SK-N-SH (cell line): ENCODE results near the gene FOXL2NB. TPM values are rescaled to one million over a fixed set of nuclear protein-coding genes. Genes with fewer than 3 reads are reported as not detected.

Experiments
- CTCF ChIA-PET: fragments of 300-600, 350-600 bp; formaldehyde crosslinking; extraction: SDS; loops from one replicate; lab custom pipeline; 2021; lab: Yijun Ruan, JAX
- POLR2A ChIA-PET: fragments of 350-600 bp; sonication (Branson Sonifier 250); formaldehyde crosslinking; extraction: SDS; loops from one replicate; lab custom pipeline; 2020; ENCODE audit warnings: antibody characterized with exemption, inconsistent platforms; lab: Yijun Ruan, JAX
- DNase-seq: peaks from one replicate; pipeline ENCODE4 v3.0.0; 2012
- H2AFZ ChIP-seq: fragments of 200-600 bp; sonication (generic); 2 replicates; pipeline ENCODE4 v1.8.1; 2016; ENCODE audit warnings: antibody characterized with exemption, mild to moderate bottlenecking, low read depth
- H3F3A ChIP-seq: fragments of 200-600 bp; sonication (generic); replicated peaks from 2 replicates; pipeline ENCODE3; 2016; ENCODE audit warnings: antibody characterized with exemption, mild to moderate bottlenecking; ENCODE audit not compliant: insufficient read depth
- H3K27ac ChIP-seq, 2 experiments: fragments of 200-500 bp in 1 of 2; fragments of 200-600 bp in 1 of 2; sonication (Bioruptor generic) in 1 of 2; sonication (generic), shearing (Covaris generic) in 1 of 2; 2 replicates each; pipeline versions ENCODE4 v1.5.1 to v1.6.1; 2014 to 2016; ENCODE audit warnings: low read depth in 2 of 2, inconsistent platforms in 1 of 2, low read length in 1 of 2, mild to moderate bottlenecking in 1 of 2, mixed read lengths in 1 of 2
- H3K27me3 ChIP-seq: fragments of 200-600 bp; sonication (generic), shearing (Covaris generic); 2 replicates; pipeline ENCODE4 v1.6.1; 2016; ENCODE audit warnings: mixed run types; ENCODE audit not compliant: insufficient read depth
- H3K36me3 ChIP-seq, 2 experiments: fragments of 200-500 bp in 1 of 2; fragments of 200-600 bp in 1 of 2; sonication (Bioruptor generic) in 1 of 2; sonication (generic) in 1 of 2; replicated peaks in 1 of 2; 2 replicates each; pipeline versions ENCODE3 to v1.5.1; 2014 to 2016; ENCODE audit warnings: low read length in 1 of 2, mild to moderate bottlenecking in 1 of 2; ENCODE audit not compliant: insufficient read depth in 2 of 2, control insufficient read depth in 1 of 2
- H3K4me1 ChIP-seq, 2 experiments: fragments of 200-500 bp in 1 of 2; fragments of 200-600 bp in 1 of 2; sonication (Bioruptor generic) in 1 of 2; sonication (generic), shearing (Covaris generic) in 1 of 2; 2 replicates each; pipeline versions ENCODE4 v1.5.1 to v1.6.1; 2014 to 2016; ENCODE audit warnings: low read depth in 1 of 2, low read length in 1 of 2, mixed run types in 1 of 2; ENCODE audit not compliant: insufficient read depth in 2 of 2, control insufficient read depth in 1 of 2
- H3K4me2 ChIP-seq: fragments of 200-600 bp; sonication (generic), shearing (Covaris generic); 2 replicates; pipeline ENCODE4 v1.6.1; 2017; ENCODE audit warnings: mixed run types
- H3K4me3 ChIP-seq, 2 experiments: fragments of 200-500 bp in 1 of 2; fragments of 200-600 bp in 1 of 2; sonication (Bioruptor generic) in 1 of 2; sonication (generic), shearing (Covaris generic) in 1 of 2; 2 replicates each; pipeline versions ENCODE4 v1.5.1 to v1.8.1; 2014 to 2016; ENCODE audit warnings: low read depth in 2 of 2, inconsistent platforms in 1 of 2, low read length in 1 of 2, mild to moderate bottlenecking in 1 of 2, mixed read lengths in 1 of 2, moderate library complexity in 1 of 2
- H3K79me2 ChIP-seq: fragments of 200-600 bp; sonication (generic); 2 replicates; pipeline ENCODE4 v1.8.1; 2017; ENCODE audit warnings: mild to moderate bottlenecking; ENCODE audit not compliant: insufficient read depth
- H3K9ac ChIP-seq: fragments of 200-600 bp; sonication (generic); 2 replicates; pipeline ENCODE4 v1.6.1; 2017; ENCODE audit warnings: mixed run types
- H3K9me2 ChIP-seq: fragments of 200-600 bp; sonication (generic); 2 replicates; pipeline ENCODE4 v1.6.1; 2017; ENCODE audit warnings: mixed run types
- H3K9me3 ChIP-seq: fragments of 200-600 bp; sonication (generic); 2 replicates; pipeline ENCODE4 v1.6.1; 2017; ENCODE audit warnings: mixed run types, mild to moderate bottlenecking, moderate library complexity
- H4K20me1 ChIP-seq: fragments of 200-600 bp; sonication (generic); 2 replicates; pipeline ENCODE4 v1.6.1; 2017; ENCODE audit warnings: mild to moderate bottlenecking, mixed run types; ENCODE audit not compliant: insufficient read depth
- EP300 ChIP-seq, 2 experiments: IDR thresholded peaks; 2 replicates each; pipeline versions ENCODE4 v1.4.0 to v1.6.1; 2012; ENCODE audit warnings: borderline replicate concordance in 1 of 2, low read depth in 1 of 2, low read length in 1 of 2
- FOSL2 ChIP-seq: IDR thresholded peaks from 2 replicates; pipeline ENCODE4 v1.4.0; 2012; ENCODE audit warnings: low read depth, mild to moderate bottlenecking, moderate library complexity, borderline replicate concordance
- FOXM1 ChIP-seq: IDR thresholded peaks from 2 replicates; pipeline ENCODE4 v1.4.0; 2012; ENCODE audit warnings: low read depth, mild to moderate bottlenecking
- GABPA ChIP-seq: IDR thresholded peaks from 2 replicates; pipeline ENCODE4 v1.4.0; 2012; ENCODE audit warnings: low read depth, mild to moderate bottlenecking
- JUND ChIP-seq: IDR thresholded peaks from 2 replicates; pipeline ENCODE4 v1.4.0; 2012
- NRF1 ChIP-seq: IDR thresholded peaks from 2 replicates; pipeline ENCODE4 v1.6.1; 2012; ENCODE audit warnings: low read depth, mild to moderate bottlenecking, low read length
- REST ChIP-seq: IDR thresholded peaks from 2 replicates; pipeline ENCODE4 v1.6.1; 2012; ENCODE audit warnings: mild to moderate bottlenecking, low read depth, low read length, moderate library complexity
- RXRA ChIP-seq: IDR thresholded peaks from 2 replicates; pipeline ENCODE4 v1.4.0; 2012; ENCODE audit warnings: low read depth, mild to moderate bottlenecking, borderline replicate concordance
- SIN3A ChIP-seq: IDR thresholded peaks from 2 replicates; pipeline ENCODE4 v1.6.1; 2012; ENCODE audit warnings: low read depth, mild to moderate bottlenecking, low read length, moderate library complexity, borderline replicate concordance
- SMC3 ChIP-seq: IDR thresholded peaks from 2 replicates; pipeline ENCODE4 v1.6.1; 2012; ENCODE audit warnings: low read depth, low read length, improper control_type of control experiment
- TEAD4 ChIP-seq: IDR thresholded peaks from 2 replicates; pipeline ENCODE4 v1.4.0; 2012; ENCODE audit warnings: mild to moderate bottlenecking, borderline replicate concordance; ENCODE audit not compliant: insufficient read depth
- polyA plus RNA-seq, 3 experiments: library from polyadenylated mRNA; depleted of rRNA; stranded (reverse); fragments of >200 nt; gene quantifications; 2 replicates each; pipeline ENCODE4 v1.2.3, GENCODE V29; 2012
- TF ChIP-seq, protein P1 (sequence below): fragments of 200-600 bp; sonication (generic); IDR thresholded peaks from 2 replicates; pipeline ENCODE4 v1.6.1; 2017; ENCODE audit warnings: antibody characterized with exemption, mild to moderate bottlenecking, moderate library complexity
- TF ChIP-seq, protein P2 (sequence below): IDR thresholded peaks from 2 replicates; pipeline ENCODE4 v1.4.0; 2012; ENCODE audit warnings: low read depth

The FOXL2NB gene
- polyA plus RNA-seq, 1 of the 3 experiments (the other 2 are of a cell fraction) = not detected

GRCh38 chr3:138898708-138899107, 48.3 kb upstream of the FOXL2NB start:
- POLR2A ChIA-PET = no interaction called here
- no peak for DNase-seq
- no peaks in the 10 kb centered on the region for H3K27me3 ChIP-seq
- H3K9me2 ChIP-seq = no peaks in the 10 kb centered on the region
- no peak overlapping the region for H2AFZ ChIP-seq
- H3K27ac ChIP-seq = no peak overlapping the region
- H3K9ac ChIP-seq = no peak overlapping the region
- no peak overlapping the region for H3K4me3 ChIP-seq
- no peaks in the 10 kb centered on the region for H3F3A ChIP-seq
- H3K9me3 ChIP-seq = no peaks in the 10 kb centered on the region
- TF ChIP-seq, protein P1, sequence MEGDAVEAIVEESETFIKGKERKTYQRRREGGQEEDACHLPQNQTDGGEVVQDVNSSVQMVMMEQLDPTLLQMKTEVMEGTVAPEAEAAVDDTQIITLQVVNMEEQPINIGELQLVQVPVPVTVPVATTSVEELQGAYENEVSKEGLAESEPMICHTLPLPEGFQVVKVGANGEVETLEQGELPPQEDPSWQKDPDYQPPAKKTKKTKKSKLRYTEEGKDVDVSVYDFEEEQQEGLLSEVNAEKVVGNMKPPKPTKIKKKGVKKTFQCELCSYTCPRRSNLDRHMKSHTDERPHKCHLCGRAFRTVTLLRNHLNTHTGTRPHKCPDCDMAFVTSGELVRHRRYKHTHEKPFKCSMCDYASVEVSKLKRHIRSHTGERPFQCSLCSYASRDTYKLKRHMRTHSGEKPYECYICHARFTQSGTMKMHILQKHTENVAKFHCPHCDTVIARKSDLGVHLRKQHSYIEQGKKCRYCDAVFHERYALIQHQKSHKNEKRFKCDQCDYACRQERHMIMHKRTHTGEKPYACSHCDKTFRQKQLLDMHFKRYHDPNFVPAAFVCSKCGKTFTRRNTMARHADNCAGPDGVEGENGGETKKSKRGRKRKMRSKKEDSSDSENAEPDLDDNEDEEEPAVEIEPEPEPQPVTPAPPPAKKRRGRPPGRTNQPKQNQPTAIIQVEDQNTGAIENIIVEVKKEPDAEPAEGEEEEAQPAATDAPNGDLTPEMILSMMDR = no peak
- TF ChIP-seq RXRA = no peak
- no peak for TF ChIP-seq TEAD4
- no peak for TF ChIP-seq FOXM1
- no peak for TF ChIP-seq REST
- TF ChIP-seq, protein P2, sequence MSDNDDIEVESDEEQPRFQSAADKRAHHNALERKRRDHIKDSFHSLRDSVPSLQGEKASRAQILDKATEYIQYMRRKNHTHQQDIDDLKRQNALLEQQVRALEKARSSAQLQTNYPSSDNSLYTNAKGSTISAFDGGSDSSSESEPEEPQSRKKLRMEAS = no peak
- no peak for TF ChIP-seq NRF1
- TF ChIP-seq JUND = no peak
- no peak for TF ChIP-seq SMC3
- no peak for TF ChIP-seq SIN3A
- no peak for TF ChIP-seq EP300 (IDR thresholded peaks at IDR 0.05; ENCODE audit: borderline replicate concordance in 1 of 2, low read depth in 1 of 2, low read length in 1 of 2)
- no peak for TF ChIP-seq GABPA
- TF ChIP-seq FOSL2 = no peak
- TF ChIP-seq, all 33 proteins: peak for 0
- no peaks in the 10 kb centered on the region for H3K4me1 ChIP-seq
- H3K36me3 ChIP-seq = no peaks in the 10 kb centered on the region
- no peaks in the 10 kb centered on the region for H4K20me1 ChIP-seq
- H3K79me2 ChIP-seq = no peaks in the 10 kb centered on the region
- CTCF ChIA-PET = interaction anchor here (1.0 to 6.5 kb wide), 5 partner anchors 11 to 304 kb away, joined by 3 to 50 read pairs (median 5); no protein-coding TSS in a partner anchor
- H3K4me2 ChIP-seq = no peak overlapping the region
